IPS DF 4.7 (cell line): Measurements from ENCODE around the gene KATNA1.

Source experiments
- DNase-seq: peaks from one replicate; pipeline ENCODE4 v3.0.0-alpha.2; 2013; ENCODE audit warnings: low spot score; ENCODE audit errors: extremely low read depth

KATNA1 gene

GRCh38 chr6:149608381-149608982 is 40.0 kb downstream of the KATNA1 start:
- DNase-seq = no peak

GRCh38 chr6:149600508-149600907 is 48.0 kb downstream of the KATNA1 start:
- DNase-seq = no peak

GRCh38 chr6:149593408-149593807 is 55.1 kb downstream of the KATNA1 start:
- DNase-seq = no peak

GRCh38 chr6:149592983-149593382 is 55.5 kb downstream of the KATNA1 start:
- no peak for DNase-seq

- no peak for DNase-seq
Measured at GRCh38 chr6:149586149-149586548, 62.4 kb downstream of the KATNA1 start.

GRCh38 chr6:149581349-149581748 is 67.2 kb downstream of the KATNA1 start:
- no peak for DNase-seq

GRCh38 chr6:149580880-149581279 is 67.6 kb downstream of the KATNA1 start:
- no peak for DNase-seq

GRCh38 chr6:149567945-149568585 is 80.4 kb downstream of the KATNA1 start:
- DNase-seq = no peak

- DNase-seq = no peak
Measured at GRCh38 chr6:149567194-149567586, 81.3 kb downstream of the KATNA1 start.

- no peak for DNase-seq
Measured at GRCh38 chr6:149566410-149567193, 81.9 kb downstream of the KATNA1 start.

- DNase-seq = peak; percentile 53
Measured at GRCh38 chr6:149565527-149566409, 82.7 kb downstream of the KATNA1 start, which contains the start of gene GINM1. GINM1 (plus strand) TSS chr6:149566375; CDS start chr6:149566415, 40 bp downstream.

GRCh38 chr6:149563928-149564325 is 84.6 kb downstream of the KATNA1 start:
- no peak for DNase-seq

- DNase-seq = no peak
Measured at GRCh38 chr6:149563203-149563927, 85.1 kb downstream of the KATNA1 start.

GRCh38 chr6:149560736-149561135 is 87.8 kb downstream of the KATNA1 start:
- DNase-seq = no peak

GRCh38 chr6:149559389-149559788 is 89.1 kb downstream of the KATNA1 start:
- DNase-seq = no peak

- no peak for DNase-seq
Measured at GRCh38 chr6:149558029-149558428, 90.5 kb downstream of the KATNA1 start.

- DNase-seq = no peak
Measured at GRCh38 chr6:149551920-149552319, 96.6 kb downstream of the KATNA1 start.

GRCh38 chr6:149545754-149546471 is 102.6 kb downstream of the KATNA1 start, which contains the start of gene PPIL4:
PPIL4 (minus strand) TSS chr6:149546043; CDS start chr6:149546005, 38 bp downstream.
- peak; percentile 66 for DNase-seq

GRCh38 chr6:149545258-149545753 is 103.2 kb downstream of the KATNA1 start:
- no peak for DNase-seq
